ENCODE data around the gene TCN2. TPM values are rescaled to one million over a fixed set of nuclear protein-coding genes. Genes with fewer than 3 reads are reported as not detected.

The TCN2 gene
- total and polyA plus RNA-seq, 9 of the 15 experiments (the other 6 are each of a cell fraction or from before 2014, with no cell fraction given), result 0.88 to 5.4 (median 1.7) TPM

- CTCF ChIA-PET (ENCODE audit: low intra/inter-chr PET ratio), result no interaction called here
- Histone ChIP-seq H3K36me3 (ENCODE audit: control insufficient read depth, insufficient read depth, low read length) (no peaks in the 10 kb centered on the region), H3K4me3 (no peak overlapping the region), H3K9me1 (ENCODE audit: control insufficient read depth, insufficient read depth, low read length) (no peaks in the 10 kb centered on the region), H3K9me3 (replicated peaks; ENCODE audit: control insufficient read depth, insufficient read depth, low read depth, low read length) (no peaks in the 10 kb centered on the region), H3K4me1 (replicated peaks in 1 of 2; ENCODE audit: control insufficient read depth in 2 of 2, insufficient read depth in 2 of 2, low read length in 2 of 2) (peaks cover 18 to 29% of the 10 kb centered on the region in 2 experiments; a peak in 4 of 5 replicates), H3K4me2 (ENCODE audit: insufficient read depth, low read length) (no peak overlapping the region; the same call in 1 of the 2 replicates), H4K20me1 (replicated peaks; ENCODE audit: control insufficient read depth, insufficient read depth, low read length) (no peaks in the 10 kb centered on the region), H2AFZ (ENCODE audit: low read depth, low read length) (no peak overlapping the region), H3K27ac (ENCODE audit: extremely low read depth, low read depth, low read length) (no peak overlapping the region), H3K79me2 (ENCODE audit: control insufficient read depth, insufficient read depth, low read length) (no peaks in the 10 kb centered on the region), H3K9ac (ENCODE audit: insufficient read depth in 1 of 2, low read depth in 2 of 2, low read length in 2 of 2) (no peak overlapping the region), H3K27me3 (ENCODE audit: control insufficient read depth in 2 of 2, insufficient read depth in 2 of 2, low read length in 2 of 2) (no peaks in the 10 kb centered on the region)
- FAIRE-seq (no peak), DNase-seq (ENCODE audit: extremely low read depth in 1 of 4, low spot score in 3 of 4) (no peak), ATAC-seq (no peak)
- BruUV-seq (replicated peaks), result no TSS peak
- TF ChIP-seq PHF8 (IDR thresholded peaks at IDR 0.05; ENCODE audit: borderline replicate concordance, low read length) (no peak), ZNF140 (CRISPR knock-in tag; IDR thresholded peaks at IDR 0.05) (no peak)
- 57% methylated on average over 3 of the region's 3 CpGs for WGBS (ENCODE audit: insufficient coverage, low coverage, missing lambda C conversion rate)
- in situ Hi-C loops (cut with MboI) (loop anchor here (10.0 kb wide), 1 partner anchor 319 kb away; the partner anchor contains the start of gene CASTOR1), intact Hi-C loops (cut with micrococcal nuclease) (no loop called here)
- POLR2A ChIA-PET, result interaction anchor here (1.2 kb wide), 1 partner anchor 10 kb away, joined by 4 read pairs; no protein-coding TSS in a partner anchor
These were observed 3.2 kb upstream of the TCN2 start for GRCh38 chr22:30603801-30604200.

- H3K9me1 ChIP-seq (ENCODE audit: control insufficient read depth, insufficient read depth, low read length), result no peaks in the 10 kb centered on the region
- H3K79me2 ChIP-seq (ENCODE audit: control insufficient read depth, insufficient read depth, low read length), result no peaks in the 10 kb centered on the region
- no peaks in the 10 kb centered on the region for H3K9me3 ChIP-seq (replicated peaks; ENCODE audit: control insufficient read depth, insufficient read depth, low read depth, low read length)
- in situ Hi-C loops (cut with MboI) (loop anchor here (10.0 kb wide), 1 partner anchor 320 kb away; the partner anchor contains the start of gene CASTOR1), intact Hi-C loops (cut with micrococcal nuclease) (no loop called here)
- no peaks in the 10 kb centered on the region for H3K36me3 ChIP-seq (ENCODE audit: control insufficient read depth, insufficient read depth, low read length)
- CTCF ChIA-PET (ENCODE audit: low intra/inter-chr PET ratio), result interaction anchor here (0.6 kb wide), 1 partner anchor 30 kb away, joined by 3 read pairs; no protein-coding TSS in a partner anchor
- no peak overlapping the region for H3K4me3 ChIP-seq
- ATAC-seq (no peak), DNase-seq (ENCODE audit: extremely low read depth in 1 of 4, low spot score in 3 of 4) (no peak), FAIRE-seq (no peak)
- no peak overlapping the region for H3K27ac ChIP-seq (ENCODE audit: extremely low read depth, low read depth, low read length)
- H3K9ac ChIP-seq (ENCODE audit: insufficient read depth in 1 of 2, low read depth in 2 of 2, low read length in 2 of 2), result no peak overlapping the region
- peaks cover 20 to 36% of the 10 kb centered on the region in 2 experiments for H3K4me1 ChIP-seq (replicated peaks in 1 of 2; ENCODE audit: control insufficient read depth in 2 of 2, insufficient read depth in 2 of 2, low read length in 2 of 2)
- H3K4me2 ChIP-seq (ENCODE audit: insufficient read depth, low read length), result no peak overlapping the region
- WGBS (ENCODE audit: insufficient coverage, low coverage, missing lambda C conversion rate), result 100% methylated on average over 2 of the region's 2 CpGs
- TF ChIP-seq TCF7 (IDR thresholded peaks at IDR 0.05; ENCODE audit: borderline replicate concordance) (no peak), ATF3 (IDR thresholded peaks at IDR 0.05) (peak; percentile 29; the same call in 1 of the 2 replicates), ATF3 (CRISPR knock-in tag; conservative IDR thresholded peaks at IDR 0.05) (no peak)
- H3K27me3 ChIP-seq (ENCODE audit: control insufficient read depth in 2 of 2, insufficient read depth in 2 of 2, low read length in 2 of 2), result no peaks in the 10 kb centered on the region
- H2AFZ ChIP-seq (ENCODE audit: low read depth, low read length), result 0 out of 2 replicates have a peak overlapping the region, but pooled peaks have one; percentile 95
- no peaks in the 10 kb centered on the region for H4K20me1 ChIP-seq (replicated peaks; ENCODE audit: control insufficient read depth, insufficient read depth, low read length)
- BruUV-seq (replicated peaks), result no TSS peak
- POLR2A ChIA-PET, result interaction anchor here (0.5 to 1.2 kb wide), 2 partner anchors 11 to 15 kb away, joined by 3 to 4 read pairs; no protein-coding TSS in a partner anchor
These were observed 2.3 kb upstream of the TCN2 start for GRCh38 chr22:30604723-30605122.

Data from K562 (cell line).